Fibroblast of the conjunctiva (primary cell): ENCODE results near the gene PPFIA1.
"Not testable (repeated sequence)": the region's sequence is repeated elsewhere in the genome, so short reads cannot be mapped to it uniquely, and the experiment has no call there.

Experiments
- DNase-seq: peaks from one replicate; pipeline ENCODE4 v3.0.0-alpha.2; 2010; ENCODE audit warnings: low read depth

Gene PPFIA1

GRCh38 chr11:70359451-70360205 lies 89.1 kb downstream of the PPFIA1 start:
- DNase-seq = no peak

- DNase-seq = no peak
Measured at GRCh38 chr11:70360211-70360610, 89.7 kb downstream of the PPFIA1 start.

- DNase-seq = no peak
Measured at GRCh38 chr11:70364178-70364577, 93.7 kb downstream of the PPFIA1 start.

- no peak for DNase-seq
Measured at GRCh38 chr11:70364745-70365543, 94.5 kb downstream of the PPFIA1 start.

GRCh38 chr11:70365544-70365927 lies 95.0 kb downstream of the PPFIA1 start:
- DNase-seq = no peak

- DNase-seq = no peak
Measured at GRCh38 chr11:70367071-70367470, 96.6 kb downstream of the PPFIA1 start.

- no peak for DNase-seq
Measured at GRCh38 chr11:70368961-70369360, 98.5 kb downstream of the PPFIA1 start.

- DNase-seq = no peak
Measured at GRCh38 chr11:70371241-70371640, 100.8 kb downstream of the PPFIA1 start.

GRCh38 chr11:70372076-70372475 lies 101.6 kb downstream of the PPFIA1 start:
- DNase-seq = no peak

GRCh38 chr11:70376621-70377020 lies 106.1 kb downstream of the PPFIA1 start:
- no peak for DNase-seq

GRCh38 chr11:70377645-70378044 lies 107.2 kb downstream of the PPFIA1 start:
- DNase-seq = no peak

- DNase-seq = no peak
Measured at GRCh38 chr11:70378506-70379134, 108.1 kb downstream of the PPFIA1 start.

- no peak for DNase-seq
Measured at GRCh38 chr11:70381350-70381749, 110.9 kb downstream of the PPFIA1 start.

- DNase-seq = peak; percentile 35
Measured at GRCh38 chr11:70381872-70382861, 111.7 kb downstream of the PPFIA1 start.

GRCh38 chr11:70383664-70384565 lies 113.4 kb downstream of the PPFIA1 start:
- no peak for DNase-seq

- DNase-seq = no peak
Measured at GRCh38 chr11:70384566-70385152, 114.2 kb downstream of the PPFIA1 start.

GRCh38 chr11:70387564-70387963 lies 117.1 kb downstream of the PPFIA1 start:
- no peak for DNase-seq

- DNase-seq = no peak
Measured at GRCh38 chr11:70389201-70389600, 118.7 kb downstream of the PPFIA1 start.

- not testable (repeated sequence) for DNase-seq
Measured at GRCh38 chr11:70390882-70391281, 120.4 kb downstream of the PPFIA1 start.
